Measurements from ENCODE around the gene IMPG1. TPM values are rescaled to one million over a fixed set of nuclear protein-coding genes. Genes with fewer than 3 reads are reported as not detected.

The IMPG1 gene
- total RNA-seq, 4 donors from 2014 or later = not detected

DNA sequence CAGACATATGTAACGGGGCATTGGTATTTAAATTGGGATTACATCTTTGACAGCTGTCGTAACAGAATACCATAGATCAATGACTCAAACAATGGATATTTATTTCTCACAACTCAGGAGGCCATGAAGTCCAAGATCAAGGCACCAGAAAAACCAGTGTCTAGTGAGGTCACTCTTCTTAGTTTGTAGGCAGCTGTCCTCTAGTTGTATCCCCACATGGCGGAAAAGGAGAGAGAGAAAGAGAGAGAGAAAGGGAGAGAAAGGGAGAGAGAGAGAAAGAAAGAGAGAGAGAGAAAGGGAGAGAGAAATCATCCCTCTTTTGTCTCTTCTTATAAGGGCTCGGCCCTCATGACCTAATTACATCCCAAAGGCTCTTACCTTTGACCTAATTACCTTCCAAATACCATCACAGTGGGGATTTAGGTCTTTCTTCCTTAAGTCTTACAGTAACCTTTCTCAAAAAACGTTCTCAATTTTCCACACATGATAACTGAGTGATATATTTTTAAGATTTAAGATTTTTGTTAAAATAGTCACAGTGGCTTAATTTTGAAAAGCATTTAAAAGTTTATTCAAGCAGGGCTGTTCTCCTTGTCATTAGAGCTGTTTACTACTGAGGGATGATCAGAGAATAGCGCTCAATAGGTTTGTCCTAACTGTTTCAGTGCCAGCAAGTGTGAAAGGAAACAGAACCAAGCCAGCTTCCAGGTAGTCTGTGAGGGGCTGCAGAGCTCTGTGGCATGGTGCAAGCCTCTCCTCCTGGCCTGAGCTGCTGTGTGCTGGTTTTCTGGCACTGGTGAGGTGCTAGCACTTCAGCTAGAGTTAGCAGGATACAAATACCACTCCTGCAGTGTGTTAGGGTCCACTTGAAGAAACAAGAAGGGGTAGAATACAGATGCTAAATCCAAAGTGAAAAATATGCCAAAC, 79.0 kb downstream of the IMPG1 start:
- no peaks in the 10 kb centered on the region for H3K36me3 ChIP-seq
- no peak overlapping the region for H3K27ac ChIP-seq (replicated peaks in 1 of 4)
- no peak for DNase-seq (ENCODE audit: extremely low spot score)
- H3K27me3 ChIP-seq = no peaks in the 10 kb centered on the region
- WGBS = 52% methylated on average over 6 of the region's 6 CpGs
- H3K9me3 ChIP-seq = no peaks in the 10 kb centered on the region
- intact Hi-C loops (cut with DNase I) = no loop called here
- H3K4me3 ChIP-seq = no peak overlapping the region
- TF ChIP-seq, protein P1, sequence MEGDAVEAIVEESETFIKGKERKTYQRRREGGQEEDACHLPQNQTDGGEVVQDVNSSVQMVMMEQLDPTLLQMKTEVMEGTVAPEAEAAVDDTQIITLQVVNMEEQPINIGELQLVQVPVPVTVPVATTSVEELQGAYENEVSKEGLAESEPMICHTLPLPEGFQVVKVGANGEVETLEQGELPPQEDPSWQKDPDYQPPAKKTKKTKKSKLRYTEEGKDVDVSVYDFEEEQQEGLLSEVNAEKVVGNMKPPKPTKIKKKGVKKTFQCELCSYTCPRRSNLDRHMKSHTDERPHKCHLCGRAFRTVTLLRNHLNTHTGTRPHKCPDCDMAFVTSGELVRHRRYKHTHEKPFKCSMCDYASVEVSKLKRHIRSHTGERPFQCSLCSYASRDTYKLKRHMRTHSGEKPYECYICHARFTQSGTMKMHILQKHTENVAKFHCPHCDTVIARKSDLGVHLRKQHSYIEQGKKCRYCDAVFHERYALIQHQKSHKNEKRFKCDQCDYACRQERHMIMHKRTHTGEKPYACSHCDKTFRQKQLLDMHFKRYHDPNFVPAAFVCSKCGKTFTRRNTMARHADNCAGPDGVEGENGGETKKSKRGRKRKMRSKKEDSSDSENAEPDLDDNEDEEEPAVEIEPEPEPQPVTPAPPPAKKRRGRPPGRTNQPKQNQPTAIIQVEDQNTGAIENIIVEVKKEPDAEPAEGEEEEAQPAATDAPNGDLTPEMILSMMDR (IDR thresholded peaks at IDR 0.05) = no peak
- TF ChIP-seq POLR2AphosphoS5 (IDR thresholded peaks at IDR 0.05) (no peak), EP300 (IDR thresholded peaks at IDR 0.05) (no peak), POLR2A (IDR thresholded peaks at IDR 0.05; ENCODE audit: low read depth) (no peak)
- H3K4me1 ChIP-seq = no peaks in the 10 kb centered on the region

DNA sequence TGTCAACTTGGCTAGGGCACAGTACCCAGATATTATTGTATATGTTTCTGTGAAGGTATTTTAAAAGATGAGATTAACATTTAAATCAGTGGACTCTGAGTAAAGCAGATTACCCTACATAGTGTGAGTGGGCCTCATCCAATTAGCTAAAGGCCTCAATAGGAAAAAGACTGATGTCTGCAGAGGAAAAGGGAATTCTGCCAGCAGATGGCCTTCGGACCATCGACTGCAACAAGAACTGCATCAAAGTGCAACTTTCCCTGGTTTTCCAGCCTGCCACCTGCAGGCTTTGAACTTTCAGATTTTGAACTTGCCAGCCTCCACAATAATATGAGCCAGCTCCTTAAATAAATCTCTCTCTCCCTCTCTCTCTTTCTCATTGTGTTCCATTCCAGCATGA, 80.5 kb downstream of the IMPG1 start:
- 68% methylated on average over 2 of the region's 2 CpGs for WGBS
- Histone ChIP-seq H3K4me1 (no peaks in the 10 kb centered on the region), H3K27me3 (no peaks in the 10 kb centered on the region), H3K36me3 (no peaks in the 10 kb centered on the region), H3K4me3 (no peak overlapping the region), H3K27ac (replicated peaks in 1 of 4) (no peak overlapping the region), H3K9me3 (no peaks in the 10 kb centered on the region)
- TF ChIP-seq, protein P1 (IDR thresholded peaks at IDR 0.05) = no peak
- TF ChIP-seq POLR2AphosphoS5 (IDR thresholded peaks at IDR 0.05) = no peak
- TF ChIP-seq POLR2A (IDR thresholded peaks at IDR 0.05; ENCODE audit: low read depth) = no peak
- TF ChIP-seq EP300 (IDR thresholded peaks at IDR 0.05) = no peak
- intact Hi-C loops (cut with DNase I) = no loop called here
- DNase-seq (ENCODE audit: extremely low spot score) = no peak

DNA sequence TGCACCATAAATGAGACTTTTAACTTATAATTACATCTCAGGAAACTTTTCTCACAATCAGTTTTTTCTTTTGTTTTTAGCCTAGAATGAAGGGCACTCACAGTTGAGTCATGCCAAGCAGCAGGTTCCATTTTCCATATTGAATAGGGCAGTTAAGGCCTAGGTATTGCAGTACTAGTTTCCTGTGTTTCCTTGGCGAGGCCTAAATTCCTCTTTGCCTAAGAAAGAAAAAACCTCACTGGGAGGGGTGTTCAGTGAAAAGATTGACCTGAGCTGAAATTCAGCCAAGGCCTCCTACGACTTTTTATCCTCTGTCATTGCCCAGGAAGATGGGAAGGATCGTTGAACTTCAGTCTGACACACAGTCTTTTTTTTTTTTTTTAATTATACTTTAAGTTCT, 85.5 kb downstream of the IMPG1 start:
- H3K36me3 ChIP-seq = no peaks in the 10 kb centered on the region
- no peaks in the 10 kb centered on the region for H3K4me1 ChIP-seq
- H3K4me3 ChIP-seq = no peak overlapping the region
- DNase-seq (ENCODE audit: extremely low spot score) = no peak
- TF ChIP-seq, protein P1 (IDR thresholded peaks at IDR 0.05) = no peak
- no peak for TF ChIP-seq POLR2AphosphoS5 (IDR thresholded peaks at IDR 0.05)
- no peak for TF ChIP-seq POLR2A (IDR thresholded peaks at IDR 0.05; ENCODE audit: low read depth)
- TF ChIP-seq EP300 (IDR thresholded peaks at IDR 0.05) = no peak
- H3K9me3 ChIP-seq = no peaks in the 10 kb centered on the region
- H3K27me3 ChIP-seq = no peaks in the 10 kb centered on the region
- no peak overlapping the region for H3K27ac ChIP-seq (replicated peaks in 1 of 4)
- WGBS = 64% methylated on average over 3 of the region's 3 CpGs
- intact Hi-C loops (cut with DNase I) = no loop called here

DNA sequence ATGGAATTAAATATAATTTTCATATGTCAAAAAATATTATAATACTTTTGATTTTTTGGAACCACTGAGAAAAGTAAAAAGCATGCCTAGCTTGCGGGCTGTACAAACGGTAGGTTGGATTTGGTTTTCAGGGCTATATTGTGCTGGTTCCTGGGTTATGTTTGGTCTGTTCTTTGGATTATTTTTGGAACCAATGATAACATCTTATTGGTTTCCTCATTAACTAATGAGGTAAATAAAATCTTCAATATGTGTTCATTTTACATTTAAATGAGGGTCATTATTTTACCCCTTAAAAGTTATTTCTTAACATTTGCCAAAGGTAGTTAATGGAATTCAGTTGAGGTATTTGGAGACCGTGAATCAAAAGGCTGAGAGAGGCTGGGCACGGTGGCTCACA, 96.6 kb downstream of the IMPG1 start:
- Histone ChIP-seq H3K27me3 (no peaks in the 10 kb centered on the region), H3K9me3 (no peaks in the 10 kb centered on the region), H3K4me3 (no peak overlapping the region), H3K27ac (replicated peaks in 1 of 4) (no peak overlapping the region), H3K4me1 (no peaks in the 10 kb centered on the region), H3K36me3 (no peaks in the 10 kb centered on the region)
- no peak for DNase-seq (ENCODE audit: extremely low spot score)
- 87% methylated on average over 4 of the region's 4 CpGs for WGBS
- intact Hi-C loops (cut with DNase I) = no loop called here
- TF ChIP-seq EP300 (IDR thresholded peaks at IDR 0.05) (no peak), POLR2AphosphoS5 (IDR thresholded peaks at IDR 0.05) (no peak), POLR2A (IDR thresholded peaks at IDR 0.05; ENCODE audit: low read depth) (no peak)
- TF ChIP-seq, protein P1 (IDR thresholded peaks at IDR 0.05) = no peak
